GM10266 (cell line): ENCODE data around the gene GPR45.

Source experiments
- DNase-seq: peaks from one replicate; pipeline ENCODE4 v3.0.0; 2012; ENCODE audit errors: extremely low spot score
- CTCF ChIP-seq: IDR thresholded peaks from 2 replicates; pipeline ENCODE4 v1.5.1; 2012; ENCODE audit warnings: mild to moderate bottlenecking, low read depth; ENCODE audit not compliant: control insufficient read depth, insufficient read depth; ENCODE audit errors: missing control alignments

Gene GPR45

GRCh38 chr2:105235388-105236059 lies 6.0 kb upstream of the GPR45 start:
- DNase-seq = peak; percentile 61
- TF ChIP-seq CTCF = peak; percentile 72

GRCh38 chr2:105236060-105236424 lies 5.5 kb upstream of the GPR45 start:
- no peak for TF ChIP-seq CTCF
- DNase-seq = no peak

- no peak for TF ChIP-seq CTCF
- no peak for DNase-seq
Observed at GRCh38 chr2:105237045-105237765, 4.3 kb upstream of the GPR45 start.

GRCh38 chr2:105238664-105239240 lies 2.8 kb upstream of the GPR45 start:
- DNase-seq = no peak
- TF ChIP-seq CTCF = no peak

- TF ChIP-seq CTCF = no peak
- DNase-seq = no peak
Observed at GRCh38 chr2:105239924-105240323, 1.6 kb upstream of the GPR45 start.

- no peak for TF ChIP-seq CTCF
- DNase-seq = no peak
Observed at GRCh38 chr2:105242286-105242993, 897 bp downstream of the GPR45 start.

GRCh38 chr2:105243961-105244360 lies 2.4 kb downstream of the GPR45 start:
- TF ChIP-seq CTCF = no peak
- no peak for DNase-seq
